GM19035 (cell line): ENCODE data around the gene IFT122.

Source experiments
- ATAC-seq: cut with Tn5 transposase; IDR thresholded peaks from one replicate; pipeline ENCODE4 v1.9.1; 2021; ENCODE audit not compliant: unreplicated experiment

IFT122 gene

DNA sequence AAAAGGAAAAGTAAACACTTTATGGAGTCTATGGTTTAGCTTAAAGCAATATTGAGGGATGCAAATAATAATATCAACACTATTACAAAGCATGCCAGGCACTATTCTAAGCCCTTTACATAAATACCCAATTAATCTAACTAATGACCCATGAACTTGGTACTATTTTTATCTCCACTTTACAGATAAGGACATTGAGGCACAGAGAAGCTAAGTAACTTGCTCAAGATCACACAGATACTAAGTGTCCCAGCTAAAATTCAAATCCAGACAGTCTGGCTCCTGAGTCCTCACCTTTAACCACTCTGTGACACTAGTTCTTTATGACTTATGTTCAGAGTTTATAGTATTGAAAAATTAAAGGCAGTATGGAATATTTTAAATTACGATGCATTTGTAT is 5.9 kb upstream of the IFT122 start:
- ATAC-seq = no peak

- ATAC-seq = no peak
Measured at GRCh38 chr3:129435367-129435766, 4.7 kb upstream of the IFT122 start.

DNA sequence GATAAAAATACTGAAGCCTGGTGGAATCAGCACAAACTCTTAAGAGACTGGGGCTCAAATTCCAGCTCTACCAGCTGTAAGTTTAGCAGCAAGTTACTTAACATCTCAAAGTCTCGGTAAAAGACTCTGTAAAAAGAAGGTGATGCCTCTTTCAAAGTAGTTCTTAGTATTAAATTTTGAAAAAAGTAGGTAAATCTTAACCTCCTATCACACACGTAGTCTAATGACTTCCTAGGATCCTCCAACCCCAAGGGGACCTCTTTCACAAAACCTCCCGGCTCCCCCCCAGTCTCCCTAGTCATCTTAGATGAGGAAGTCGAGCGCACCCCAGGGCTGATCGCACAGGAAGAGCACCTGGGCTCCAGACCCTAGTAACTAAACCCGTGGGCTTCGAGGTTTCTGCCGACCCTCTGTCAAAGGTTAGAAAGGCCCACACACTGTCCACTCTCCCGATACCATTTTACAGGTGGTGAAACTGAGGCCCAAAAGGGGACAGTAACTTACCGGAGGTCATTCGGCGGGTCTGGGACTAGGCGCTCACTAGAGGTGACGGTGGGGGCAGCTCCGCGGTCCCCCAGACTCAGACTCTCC is 703 bp upstream of the IFT122 start:
- ATAC-seq = peak; percentile 13

GRCh38 chr3:129440618-129441190 is 680 bp downstream of the IFT122 start:
- no peak for ATAC-seq

DNA sequence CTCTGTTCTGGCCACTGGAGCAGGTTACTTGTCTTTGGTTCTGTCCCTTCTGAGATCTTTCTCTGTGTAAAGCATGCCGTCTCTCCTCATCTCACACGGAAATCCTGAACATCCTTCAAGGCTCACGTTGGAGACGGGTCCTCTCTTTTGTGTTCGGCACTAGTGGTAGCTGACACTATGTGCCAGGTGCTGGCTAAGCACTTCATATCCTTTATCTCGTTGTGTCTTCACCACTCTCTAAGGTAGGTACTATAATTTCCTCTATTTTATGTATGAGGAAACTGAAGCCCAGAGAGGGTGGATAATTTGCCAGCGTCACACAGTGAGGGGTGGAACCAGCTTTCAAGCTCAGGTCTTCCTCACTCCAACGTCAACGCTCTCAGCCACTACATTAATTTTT is 1.2 kb downstream of the IFT122 start:
- ATAC-seq = no peak

DNA sequence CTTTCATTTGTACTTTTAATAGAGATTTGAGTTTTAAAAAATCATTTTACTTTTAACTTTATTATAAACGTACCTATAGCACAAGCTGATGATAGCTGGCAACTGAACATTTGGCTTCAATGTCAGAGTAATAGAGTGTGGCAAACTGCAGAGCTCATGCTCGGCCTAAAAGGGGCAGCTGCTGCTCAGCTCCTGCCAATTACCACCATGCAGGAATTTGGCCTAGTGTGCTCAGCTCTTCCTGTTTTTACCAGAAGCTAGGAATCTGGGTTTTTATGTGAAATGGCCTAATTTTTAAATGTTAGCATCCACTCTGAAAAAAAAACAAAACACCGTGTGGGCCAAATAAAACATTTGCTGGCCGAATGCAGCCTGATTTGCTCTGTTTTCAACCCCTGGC is 1.8 kb downstream of the IFT122 start:
- no peak for ATAC-seq

GRCh38 chr3:129442486-129442885 is 2.5 kb downstream of the IFT122 start:
- no peak for ATAC-seq

DNA sequence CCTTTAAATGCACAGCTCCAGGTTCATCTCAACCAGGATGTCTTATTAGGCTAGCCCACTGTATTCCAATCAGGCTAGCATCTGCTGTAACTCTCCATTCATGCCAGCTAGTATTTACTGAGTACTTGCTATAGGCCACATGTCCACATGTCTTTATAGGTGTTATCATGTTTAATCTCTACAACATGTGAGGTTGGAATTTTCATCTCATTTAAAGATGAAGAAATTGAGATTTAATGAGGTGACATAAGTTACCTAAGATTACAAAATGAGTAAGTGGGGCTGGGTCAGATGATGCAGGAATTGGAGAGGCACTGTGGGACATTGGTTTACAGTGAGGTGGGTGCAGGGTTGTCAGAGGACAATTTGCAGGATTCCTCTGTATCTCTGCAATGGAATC is 2.9 kb downstream of the IFT122 start:
- ATAC-seq = no peak

DNA sequence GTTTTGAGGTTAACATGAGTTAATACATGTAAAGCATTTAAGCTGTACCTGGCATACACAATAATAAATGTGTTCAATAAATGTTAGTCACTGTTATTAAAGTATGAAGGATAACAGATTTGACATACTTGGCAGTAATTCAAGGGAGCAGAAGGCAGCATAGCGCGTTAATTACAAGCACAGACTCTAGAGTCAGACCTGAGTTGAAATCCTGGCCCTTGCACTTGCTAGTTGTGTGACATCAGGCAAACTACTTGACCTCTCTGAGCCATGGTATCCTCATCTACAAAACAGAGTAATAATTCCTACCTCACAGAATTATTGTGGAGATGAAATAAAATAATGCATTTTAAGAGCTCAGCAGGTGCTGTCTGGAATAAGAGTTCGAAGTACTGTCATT is 5.4 kb downstream of the IFT122 start:
- no peak for ATAC-seq

DNA sequence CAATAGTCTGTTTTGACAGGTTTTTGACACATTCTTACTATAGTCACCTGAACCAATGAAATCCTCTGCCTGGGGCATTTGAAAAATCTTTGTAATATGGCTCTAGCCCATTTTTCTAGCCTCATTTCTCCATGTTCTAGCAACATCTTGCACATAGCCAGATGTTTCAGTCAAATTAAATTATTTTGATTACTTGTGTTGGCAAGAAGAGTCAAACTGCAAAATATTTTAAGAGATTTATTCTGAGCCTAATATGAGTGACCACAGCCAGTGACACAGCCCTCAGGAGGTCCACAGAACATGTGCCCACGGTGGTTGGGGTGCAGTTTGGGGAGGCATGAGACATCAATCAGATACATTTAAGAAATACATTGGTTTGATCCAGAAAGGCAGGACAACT is 6.9 kb downstream of the IFT122 start:
- no peak for ATAC-seq

DNA sequence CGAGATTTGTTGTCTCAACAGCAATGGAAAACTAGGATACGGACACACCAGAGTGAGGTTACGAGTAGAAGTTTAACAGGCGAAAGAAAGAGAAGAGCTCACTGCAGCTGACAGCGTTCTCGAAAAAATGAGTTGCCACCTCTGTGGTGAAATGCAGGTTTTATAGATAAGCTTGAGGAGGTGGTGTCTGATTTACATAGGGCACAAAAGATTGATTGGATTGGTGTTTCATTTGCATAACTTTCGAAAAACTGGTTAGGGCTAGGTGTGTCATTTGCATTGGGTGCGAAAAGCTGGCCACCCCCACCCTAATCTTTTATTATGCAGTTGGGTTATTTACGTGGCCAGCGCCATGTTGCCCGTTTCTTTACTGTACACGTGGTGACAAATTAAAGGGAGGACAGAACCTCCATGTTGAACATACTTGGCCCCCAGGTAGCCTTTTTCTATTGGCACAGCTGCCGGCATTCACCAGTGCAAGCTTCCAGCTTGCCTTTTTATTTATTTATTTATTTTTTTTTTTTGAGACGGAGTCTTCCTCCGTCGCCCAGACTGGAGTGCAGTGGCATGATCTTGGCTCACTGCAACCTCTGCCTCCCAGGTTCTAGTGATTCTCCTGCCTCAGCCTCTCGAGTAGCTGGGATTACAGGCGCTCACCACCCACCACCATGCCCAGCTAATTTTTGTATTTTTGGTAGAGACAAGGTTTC is 8.3 kb downstream of the IFT122 start:
- ATAC-seq = no peak

DNA sequence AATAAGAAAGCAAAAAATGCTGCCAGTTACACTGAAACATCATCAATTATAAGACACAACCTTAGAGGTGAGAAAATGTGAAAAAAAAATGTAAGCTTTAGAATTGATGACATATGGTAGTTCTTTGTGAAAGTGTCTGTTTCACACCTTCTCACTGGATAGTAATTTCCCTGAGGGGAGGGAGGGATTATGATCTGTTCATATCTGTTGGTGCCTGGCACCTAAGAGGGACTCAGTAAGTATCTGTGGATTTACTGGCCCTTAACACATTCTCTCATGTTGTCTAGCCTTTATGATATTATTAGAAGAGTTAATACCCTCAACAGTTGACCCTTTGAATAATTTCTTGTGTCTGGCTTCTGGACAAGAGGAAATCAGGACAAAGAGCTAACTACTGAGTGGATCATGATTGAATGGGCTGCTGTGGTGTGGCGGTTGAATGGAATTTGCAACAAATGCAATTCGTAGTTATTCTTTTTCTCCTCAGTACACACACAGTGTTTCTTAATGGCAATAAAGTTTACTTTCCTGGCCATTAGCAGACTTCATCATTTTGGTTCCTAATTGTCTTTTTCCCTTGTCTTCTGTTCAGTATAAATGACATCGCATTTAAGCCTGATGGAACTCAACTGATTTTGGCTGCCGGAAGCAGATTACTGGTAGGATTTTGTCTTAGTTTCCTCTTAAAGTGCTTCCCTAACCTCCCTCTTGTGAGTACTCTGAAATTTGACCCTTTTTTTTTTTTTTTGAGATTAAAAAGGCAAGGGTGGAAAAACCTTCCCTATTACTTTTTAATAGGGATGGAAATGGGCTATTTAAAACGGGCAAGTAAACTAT is 9.5 kb downstream of the IFT122 start:
- ATAC-seq = no peak

DNA sequence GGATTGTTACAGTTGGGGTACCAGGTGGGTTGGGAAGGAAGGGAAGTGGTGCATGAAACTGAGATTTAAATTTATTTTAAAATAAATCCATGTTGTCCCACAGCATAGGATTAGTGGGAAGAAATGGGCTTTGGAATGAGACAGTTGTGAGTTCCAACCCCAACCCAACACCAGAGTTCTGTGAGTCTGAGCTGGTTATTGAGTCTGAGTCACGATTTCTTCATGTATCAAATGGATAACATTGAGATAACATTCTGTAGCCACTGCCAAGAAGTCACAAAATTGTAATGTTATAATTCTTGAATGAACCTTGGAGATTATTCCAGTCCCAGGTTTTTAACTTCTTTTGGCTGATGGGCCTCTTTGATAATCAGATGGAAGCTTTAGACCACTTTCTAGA is 13.7 kb downstream of the IFT122 start:
- no peak for ATAC-seq

- ATAC-seq = no peak
Measured at GRCh38 chr3:129460155-129460554, 20.1 kb downstream of the IFT122 start.

DNA sequence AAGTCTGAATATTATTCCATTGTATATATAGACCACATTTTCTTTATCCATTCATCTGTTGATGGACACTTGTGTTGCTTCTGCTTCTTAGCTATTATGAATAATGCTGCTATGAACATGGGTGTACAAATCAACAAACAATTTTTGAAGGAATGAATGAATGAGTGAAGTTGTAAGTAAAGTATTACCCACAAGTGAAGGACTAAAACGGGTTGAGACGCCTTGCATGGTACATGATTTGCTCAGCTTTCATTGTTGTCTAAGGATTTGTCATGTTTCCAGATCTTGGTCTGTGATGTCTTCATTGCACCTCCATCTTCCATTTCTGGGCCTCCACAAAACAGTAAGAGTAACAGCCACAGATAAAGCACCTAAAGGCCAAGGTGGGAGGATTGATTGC is 20.5 kb downstream of the IFT122 start:
- no peak for ATAC-seq

GRCh38 chr3:129461022-129461421 is 21.0 kb downstream of the IFT122 start:
- no peak for ATAC-seq

DNA sequence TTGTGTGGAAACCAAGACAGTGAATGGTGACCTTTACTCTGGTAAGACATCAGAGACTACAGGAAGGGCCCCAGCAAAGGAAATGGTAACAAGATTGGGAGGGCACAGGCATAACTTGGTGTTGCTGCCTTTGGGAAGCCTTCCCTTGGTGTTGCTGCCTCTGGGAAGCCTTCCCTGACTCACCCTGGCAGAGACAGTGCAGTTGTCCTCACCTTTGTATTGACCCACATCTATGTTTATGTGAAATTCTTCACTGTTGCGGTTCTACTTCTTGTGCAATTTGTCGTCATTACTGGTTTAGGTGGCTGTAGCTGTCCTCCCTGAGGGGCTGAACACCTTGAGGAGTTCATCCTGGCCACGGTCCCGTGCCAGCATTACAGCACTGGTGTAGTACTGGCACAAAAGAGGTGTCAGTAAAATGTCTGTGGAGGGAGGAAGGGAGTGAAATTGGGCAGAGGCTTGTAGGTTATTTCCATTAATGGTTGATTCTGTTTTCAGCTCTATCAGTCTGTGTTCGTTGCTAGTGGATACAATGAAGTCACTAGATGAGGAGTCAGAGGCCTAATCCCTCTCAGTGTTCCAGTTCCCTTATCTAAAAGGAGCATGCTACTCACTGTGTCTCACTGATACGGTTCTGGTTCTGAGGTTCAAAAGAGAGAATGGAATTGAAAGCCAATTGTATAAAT is 21.6 kb downstream of the IFT122 start:
- ATAC-seq = no peak

DNA sequence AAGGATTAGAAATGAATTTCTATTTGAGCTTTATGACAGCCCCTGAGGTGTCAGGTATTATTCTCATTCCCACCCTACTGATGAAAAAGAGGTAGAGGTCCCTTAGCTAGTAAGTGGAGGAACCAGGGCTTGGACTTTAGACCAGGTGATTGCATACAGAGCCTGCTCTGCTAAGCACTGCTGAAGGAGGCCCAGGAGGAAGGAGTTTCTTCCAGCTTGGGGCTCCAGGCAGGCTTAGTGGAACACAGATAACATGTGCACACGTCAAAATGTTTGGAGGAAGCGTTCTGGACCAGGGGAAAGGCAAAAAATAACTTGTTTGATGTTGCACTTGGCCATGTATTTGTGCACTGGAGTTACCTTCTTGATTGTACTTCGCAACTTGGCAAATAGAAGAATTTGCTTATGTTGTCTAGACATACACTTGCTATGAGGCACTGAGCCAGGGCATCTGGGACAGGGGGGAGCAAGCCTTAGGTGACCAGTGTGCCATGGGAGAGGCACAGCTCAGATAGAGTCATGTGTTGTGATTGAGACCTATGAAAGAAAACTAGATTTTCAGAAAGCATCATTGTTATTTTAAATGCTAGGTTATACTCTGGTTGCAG is 22.4 kb downstream of the IFT122 start:
- no peak for ATAC-seq

GRCh38 chr3:129463094-129463493 is 23.1 kb downstream of the IFT122 start:
- no peak for ATAC-seq

DNA sequence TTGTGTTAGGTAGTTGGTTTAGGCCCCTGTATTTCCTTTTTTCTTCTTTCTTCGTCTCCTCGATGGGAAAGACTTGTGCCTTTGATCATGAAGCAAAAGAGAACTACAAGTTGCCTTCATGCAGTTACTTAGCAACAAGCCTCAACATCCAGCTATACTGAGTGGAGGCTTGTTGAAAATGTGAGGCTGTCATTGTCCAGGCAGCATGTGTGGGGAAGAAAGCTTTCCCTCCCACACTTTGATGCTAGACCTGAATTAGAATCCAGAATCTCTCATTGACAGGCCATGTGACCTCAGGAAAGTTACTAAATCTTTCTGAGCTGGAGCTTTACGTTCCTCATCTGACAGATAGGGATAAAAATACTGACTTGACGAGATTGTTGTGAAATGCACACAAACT is 23.7 kb downstream of the IFT122 start:
- no peak for ATAC-seq

- no peak for ATAC-seq
Measured at GRCh38 chr3:129467932-129468331, 27.9 kb downstream of the IFT122 start.
